Kidney epithelial cell (primary cell): ENCODE measurements around the gene FGGY. TPM values are rescaled to one million over a fixed set of nuclear protein-coding genes. Genes with fewer than 3 reads are reported as not detected.

Source experiments
- DNase-seq: peaks from one replicate; pipeline ENCODE4 v3.0.0-alpha.2; 2010; ENCODE audit warnings: low read depth
- H3K27me3 ChIP-seq: 2 replicates; pipeline ENCODE4 v1.6.0; 2011; ENCODE audit warnings: low read length; ENCODE audit not compliant: control insufficient read depth, insufficient read depth
- H3K36me3 ChIP-seq: 2 replicates; pipeline ENCODE4 v1.5.1; 2011; ENCODE audit warnings: low read length; ENCODE audit not compliant: control insufficient read depth, insufficient read depth
- H3K4me3 ChIP-seq: 2 replicates; pipeline ENCODE4 v1.5.1; 2011; ENCODE audit warnings: low read depth, mild to moderate bottlenecking, control low read depth, low read length
- total RNA-seq: library from RNA; depleted of rRNA; stranded (reverse); fragments of >200 nt; gene quantifications from 2 replicates; pipeline ENCODE4 v1.2.3, GENCODE V29; 2015
- TF ChIP-seq, protein P1 (sequence below): IDR thresholded peaks from 2 replicates; pipeline ENCODE4 v1.5.1; 2011; ENCODE audit warnings: mild to moderate bottlenecking, moderate library complexity, low read length, control low read depth, inconsistent platforms; ENCODE audit not compliant: insufficient read depth, poor library complexity, severe bottlenecking

FGGY gene
- total RNA-seq, 1 donor from 2014 or later, result 8.6 TPM

GRCh38 chr1:59766227-59766855, 469.4 kb downstream of the FGGY start:
- Histone ChIP-seq H3K27me3 (no peaks in the 10 kb centered on the region), H3K36me3 (no peaks in the 10 kb centered on the region), H3K4me3 (no peak overlapping the region)
- no peak for DNase-seq
- TF ChIP-seq, protein P1, sequence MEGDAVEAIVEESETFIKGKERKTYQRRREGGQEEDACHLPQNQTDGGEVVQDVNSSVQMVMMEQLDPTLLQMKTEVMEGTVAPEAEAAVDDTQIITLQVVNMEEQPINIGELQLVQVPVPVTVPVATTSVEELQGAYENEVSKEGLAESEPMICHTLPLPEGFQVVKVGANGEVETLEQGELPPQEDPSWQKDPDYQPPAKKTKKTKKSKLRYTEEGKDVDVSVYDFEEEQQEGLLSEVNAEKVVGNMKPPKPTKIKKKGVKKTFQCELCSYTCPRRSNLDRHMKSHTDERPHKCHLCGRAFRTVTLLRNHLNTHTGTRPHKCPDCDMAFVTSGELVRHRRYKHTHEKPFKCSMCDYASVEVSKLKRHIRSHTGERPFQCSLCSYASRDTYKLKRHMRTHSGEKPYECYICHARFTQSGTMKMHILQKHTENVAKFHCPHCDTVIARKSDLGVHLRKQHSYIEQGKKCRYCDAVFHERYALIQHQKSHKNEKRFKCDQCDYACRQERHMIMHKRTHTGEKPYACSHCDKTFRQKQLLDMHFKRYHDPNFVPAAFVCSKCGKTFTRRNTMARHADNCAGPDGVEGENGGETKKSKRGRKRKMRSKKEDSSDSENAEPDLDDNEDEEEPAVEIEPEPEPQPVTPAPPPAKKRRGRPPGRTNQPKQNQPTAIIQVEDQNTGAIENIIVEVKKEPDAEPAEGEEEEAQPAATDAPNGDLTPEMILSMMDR, result no peak

DNA sequence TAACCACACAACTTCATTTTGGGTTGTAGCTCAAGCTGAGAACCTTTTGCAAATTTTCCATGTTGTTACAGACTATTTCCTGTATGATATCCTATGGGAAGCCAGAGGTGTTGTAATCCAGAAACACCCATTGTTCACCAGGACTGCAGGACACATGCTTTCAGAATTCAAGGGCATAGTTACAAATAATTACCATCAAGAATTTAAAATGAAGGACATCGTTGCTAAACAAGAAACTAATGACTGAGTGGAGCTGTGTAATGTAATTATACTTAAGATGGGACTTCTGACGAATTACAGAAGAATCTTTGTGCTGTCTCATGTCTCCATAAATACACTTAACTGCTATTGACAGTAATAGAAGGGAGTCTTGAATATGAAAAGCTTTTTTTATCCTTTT, 470.2 kb downstream of the FGGY start:
- Histone ChIP-seq H3K27me3 (no peaks in the 10 kb centered on the region), H3K4me3 (no peak overlapping the region), H3K36me3 (no peaks in the 10 kb centered on the region)
- TF ChIP-seq, protein P1, result no peak
- DNase-seq, result no peak

- Histone ChIP-seq H3K4me3 (no peak overlapping the region), H3K36me3 (no peaks in the 10 kb centered on the region), H3K27me3 (no peaks in the 10 kb centered on the region)
- TF ChIP-seq, protein P1, result no peak
- no peak for DNase-seq
Observed at GRCh38 chr1:59768792-59769735, 472.2 kb downstream of the FGGY start.

GRCh38 chr1:59769736-59770095, 472.8 kb downstream of the FGGY start:
- H3K27me3 ChIP-seq, result no peaks in the 10 kb centered on the region
- TF ChIP-seq, protein P1, result no peak

GRCh38 chr1:59771361-59771760, 474.5 kb downstream of the FGGY start:
- TF ChIP-seq, protein P1, result no peak
- no peak for DNase-seq
- H3K4me3 ChIP-seq, result no peak overlapping the region
- H3K36me3 ChIP-seq, result no peaks in the 10 kb centered on the region
- H3K27me3 ChIP-seq, result no peaks in the 10 kb centered on the region

More at GRCh38 chr1:59769736-59770095, 472.8 kb downstream of the FGGY start:
- no peak overlapping the region for H3K4me3 ChIP-seq
- H3K36me3 ChIP-seq, result no peaks in the 10 kb centered on the region
- no peak for DNase-seq
